Measurements from ENCODE around the gene IL4R.
"Not testable (repeated sequence)": the region's sequence is repeated elsewhere in the genome, so short reads cannot be mapped to it uniquely, and the experiment has no call there.

Gene IL4R

GRCh38 chr16:27313422-27314160 lies at the start of gene IL4R:
Gene IL4R (plus strand): TSS chr16:27313974. CDS start chr16:27340204, 26,230 bp downstream.
- DNase-seq (ENCODE audit: low spot score in 2 of 2) = peak in 1 of 2 experiments; percentile 61
- no peaks in the 10 kb centered on the region for H3K9me3 ChIP-seq
- H3K4me1 ChIP-seq = peaks cover 3% of the 10 kb centered on the region; the same call in 1 of the 2 replicates
- in situ Hi-C loops (cut with MboI; ENCODE audit: low sequenced_read_pairs) = no loop called here
- H3K27me3 ChIP-seq (ENCODE audit: low read depth) = no peaks in the 10 kb centered on the region
- no peaks in the 10 kb centered on the region for H3K36me3 ChIP-seq (replicated peaks)
- H3K4me3 ChIP-seq = peak within 1 kb of the TSS; percentile 55

DNA sequence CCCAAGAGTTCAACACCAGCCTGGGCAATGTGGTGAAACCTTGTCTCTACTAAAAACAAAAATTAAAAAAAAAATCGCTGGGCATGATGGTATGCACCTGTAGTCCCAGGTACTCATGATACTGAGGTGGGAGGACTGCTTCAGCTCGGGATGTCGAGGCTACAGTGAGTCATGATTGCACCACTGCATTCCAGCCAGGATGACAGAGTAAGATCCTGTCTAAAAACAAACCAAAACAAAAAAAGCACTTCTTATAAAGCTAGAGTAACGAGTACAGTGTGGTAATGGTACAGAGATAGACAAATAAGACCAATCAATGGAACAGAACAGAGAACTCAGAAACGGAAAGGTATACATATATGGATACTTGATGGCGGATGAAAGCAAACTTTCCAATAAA lies 49.6 kb upstream of the IL4R start:
- in situ Hi-C loops (cut with MboI; ENCODE audit: low sequenced_read_pairs) = no loop called here
- H3K27me3 ChIP-seq (ENCODE audit: low read depth) = no peaks in the 10 kb centered on the region
- H3K9me3 ChIP-seq = no peaks in the 10 kb centered on the region
- no peak overlapping the region for H3K4me3 ChIP-seq
- no peaks in the 10 kb centered on the region; the same call in 1 of the 2 replicates for H3K36me3 ChIP-seq (replicated peaks)
- H3K4me1 ChIP-seq = peaks cover 14% of the 10 kb centered on the region
- no peak for DNase-seq (ENCODE audit: low spot score in 2 of 2)

DNA sequence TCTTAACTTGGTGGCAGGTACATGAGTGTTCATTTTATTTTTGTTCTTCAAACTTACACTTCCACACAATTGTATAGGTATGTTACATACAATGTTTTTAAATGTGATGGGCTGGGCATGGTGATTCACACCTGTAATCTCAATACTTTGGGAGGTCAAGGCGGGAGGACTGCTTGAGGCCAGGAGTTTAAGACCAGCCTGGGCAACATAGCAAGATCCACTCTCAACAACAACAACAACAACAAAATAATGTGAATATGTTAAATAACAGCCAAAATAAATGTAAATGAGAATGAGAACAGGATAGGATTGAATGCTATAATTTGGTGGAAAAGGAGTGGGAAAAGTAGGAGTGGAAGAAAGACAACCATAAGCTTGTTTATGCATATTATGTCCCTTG lies 47.8 kb upstream of the IL4R start:
- no peak for DNase-seq (ENCODE audit: low spot score in 2 of 2)
- in situ Hi-C loops (cut with MboI; ENCODE audit: low sequenced_read_pairs) = no loop called here
- Histone ChIP-seq H3K4me3 (no peak overlapping the region), H3K4me1 (peaks cover 7% of the 10 kb centered on the region), H3K9me3 (no peaks in the 10 kb centered on the region), H3K36me3 (replicated peaks) (no peaks in the 10 kb centered on the region; the same call in 1 of the 2 replicates), H3K27me3 (ENCODE audit: low read depth) (no peaks in the 10 kb centered on the region)

GRCh38 chr16:27267037-27267677 lies 46.6 kb upstream of the IL4R start:
- Histone ChIP-seq H3K9me3 (no peaks in the 10 kb centered on the region), H3K4me3 (peak overlapping the region; percentile 87), H3K27me3 (ENCODE audit: low read depth) (no peaks in the 10 kb centered on the region), H3K4me1 (peaks cover 7% of the 10 kb centered on the region), H3K36me3 (replicated peaks) (no peaks in the 10 kb centered on the region; the same call in 1 of the 2 replicates)
- in situ Hi-C loops (cut with MboI; ENCODE audit: low sequenced_read_pairs) = no loop called here
- no peak for DNase-seq (ENCODE audit: low spot score in 2 of 2)

- peak within 1 kb of the TSS; percentile 87 for H3K4me3 ChIP-seq
- in situ Hi-C loops (cut with MboI; ENCODE audit: low sequenced_read_pairs) = no loop called here
- no peaks in the 10 kb centered on the region for H3K9me3 ChIP-seq
- H3K4me1 ChIP-seq = peaks cover 3% of the 10 kb centered on the region; the same call in 1 of the 2 replicates
- peak; percentile 87 to 98 for DNase-seq (ENCODE audit: low spot score in 2 of 2)
- no peaks in the 10 kb centered on the region; the same call in 1 of the 2 replicates for H3K36me3 ChIP-seq (replicated peaks)
- H3K27me3 ChIP-seq (ENCODE audit: low read depth) = no peaks in the 10 kb centered on the region
These were observed 45.1 kb upstream of the IL4R start, which contains the start of gene NSMCE1 for GRCh38 chr16:27268376-27269299. Gene NSMCE1 (minus strand): TSS chr16:27268772. CDS start chr16:27257570, 11,202 bp downstream.

GRCh38 chr16:27269300-27270150 lies 44.2 kb upstream of the IL4R start:
- peak overlapping the region; percentile 87 for H3K4me3 ChIP-seq
- H3K36me3 ChIP-seq (replicated peaks) = no peaks in the 10 kb centered on the region; the same call in 1 of the 2 replicates
- in situ Hi-C loops (cut with MboI; ENCODE audit: low sequenced_read_pairs) = no loop called here
- DNase-seq (ENCODE audit: low spot score in 2 of 2) = no peak
- no peaks in the 10 kb centered on the region for H3K9me3 ChIP-seq
- H3K4me1 ChIP-seq = peaks cover 3% of the 10 kb centered on the region; the same call in 1 of the 2 replicates
- H3K27me3 ChIP-seq (ENCODE audit: low read depth) = no peaks in the 10 kb centered on the region

GRCh38 chr16:27270349-27270748 lies 43.4 kb upstream of the IL4R start:
- H3K36me3 ChIP-seq (replicated peaks) = no peaks in the 10 kb centered on the region; the same call in 1 of the 2 replicates
- in situ Hi-C loops (cut with MboI; ENCODE audit: low sequenced_read_pairs) = no loop called here
- no peak for DNase-seq (ENCODE audit: low spot score in 2 of 2)
- no peaks in the 10 kb centered on the region for H3K9me3 ChIP-seq
- H3K27me3 ChIP-seq (ENCODE audit: low read depth) = no peaks in the 10 kb centered on the region
- H3K4me1 ChIP-seq = peaks cover 3% of the 10 kb centered on the region; the same call in 1 of the 2 replicates
- no peak overlapping the region for H3K4me3 ChIP-seq

DNA sequence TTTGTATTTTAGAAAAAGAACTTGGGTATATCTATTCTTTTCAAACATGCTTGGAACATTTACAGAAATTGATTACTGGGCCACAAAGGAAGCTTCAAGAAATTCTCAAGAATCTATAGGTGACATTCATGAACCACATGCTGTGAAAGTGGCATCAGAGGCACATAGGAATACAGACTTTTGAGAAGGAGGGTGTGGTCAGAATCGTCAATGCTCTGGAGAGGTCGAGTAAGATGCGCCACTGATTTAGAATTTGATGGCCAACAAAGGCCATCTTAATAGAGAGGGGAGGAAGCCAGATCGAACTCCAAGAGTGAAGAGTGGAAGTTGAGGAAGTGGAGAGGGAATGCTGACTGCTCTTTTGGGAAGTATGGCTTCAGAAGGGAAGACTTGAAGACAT lies 41.7 kb upstream of the IL4R start:
- no peak for DNase-seq (ENCODE audit: low spot score in 2 of 2)
- in situ Hi-C loops (cut with MboI; ENCODE audit: low sequenced_read_pairs) = no loop called here
- Histone ChIP-seq H3K36me3 (replicated peaks) (no peaks in the 10 kb centered on the region; the same call in 1 of the 2 replicates), H3K9me3 (no peaks in the 10 kb centered on the region), H3K27me3 (ENCODE audit: low read depth) (no peaks in the 10 kb centered on the region), H3K4me3 (no peak overlapping the region), H3K4me1 (peaks cover 3% of the 10 kb centered on the region; the same call in 1 of the 2 replicates)

DNA sequence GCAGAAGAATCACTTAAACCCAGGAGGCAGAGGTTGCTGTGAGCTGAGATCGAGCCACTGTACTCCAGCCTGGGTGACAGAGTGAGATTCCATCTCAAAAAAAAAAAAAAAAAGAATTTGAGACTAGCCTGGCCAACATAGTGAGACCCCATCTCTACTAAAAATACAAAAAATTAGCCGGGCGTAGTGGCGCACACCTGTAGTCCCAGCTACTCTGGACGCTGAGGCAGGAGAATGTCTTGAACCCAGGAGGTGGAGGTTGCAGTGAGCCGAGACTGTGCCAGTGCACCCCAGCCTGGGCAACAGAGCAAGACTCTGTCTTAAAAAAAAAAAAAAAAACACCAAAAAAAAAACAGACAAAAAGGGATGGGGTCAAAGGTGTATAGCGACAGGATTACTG lies 41.1 kb upstream of the IL4R start:
- H3K4me1 ChIP-seq; H3K36me3 ChIP-seq (replicated peaks); DNase-seq (ENCODE audit: low spot score in 2 of 2); in situ Hi-C loops (cut with MboI; ENCODE audit: low sequenced_read_pairs); H3K4me3 ChIP-seq; H3K9me3 ChIP-seq; H3K27me3 ChIP-seq (ENCODE audit: low read depth): not testable (repeated sequence)

DNA sequence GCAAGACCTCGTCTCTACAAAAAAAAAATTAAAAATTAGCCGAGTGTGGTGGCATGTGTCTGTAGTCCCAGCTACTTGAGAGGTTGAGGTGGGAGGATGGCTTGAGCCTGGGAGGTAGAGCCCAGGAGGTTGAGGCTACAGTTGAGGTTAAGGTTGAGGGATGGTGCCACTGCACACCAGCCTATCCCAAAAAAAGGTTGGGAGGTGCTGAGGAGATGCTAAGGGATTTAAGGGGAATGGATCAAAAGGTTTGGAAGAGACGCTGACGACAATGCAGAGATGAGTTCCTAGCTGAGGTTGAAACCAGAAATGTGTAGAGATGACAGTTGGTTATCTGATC lies 40.5 kb upstream of the IL4R start:
- Histone ChIP-seq H3K4me1 (no peaks in the 10 kb centered on the region; the same call in 1 of the 2 replicates), H3K36me3 (replicated peaks) (no peaks in the 10 kb centered on the region; the same call in 1 of the 2 replicates), H3K27me3 (ENCODE audit: low read depth) (no peaks in the 10 kb centered on the region), H3K9me3 (no peaks in the 10 kb centered on the region), H3K4me3 (no peak overlapping the region)
- DNase-seq (ENCODE audit: low spot score in 2 of 2) = no peak
- in situ Hi-C loops (cut with MboI; ENCODE audit: low sequenced_read_pairs) = no loop called here

- no peak overlapping the region for H3K4me3 ChIP-seq
- no peaks in the 10 kb centered on the region; the same call in 1 of the 2 replicates for H3K4me1 ChIP-seq
- no peaks in the 10 kb centered on the region for H3K27me3 ChIP-seq (ENCODE audit: low read depth)
- no peak for DNase-seq (ENCODE audit: low spot score in 2 of 2)
- in situ Hi-C loops (cut with MboI; ENCODE audit: low sequenced_read_pairs) = no loop called here
- H3K9me3 ChIP-seq = no peaks in the 10 kb centered on the region
- H3K36me3 ChIP-seq (replicated peaks) = no peaks in the 10 kb centered on the region
These were observed 39.9 kb upstream of the IL4R start for GRCh38 chr16:27273670-27274423.

DNA sequence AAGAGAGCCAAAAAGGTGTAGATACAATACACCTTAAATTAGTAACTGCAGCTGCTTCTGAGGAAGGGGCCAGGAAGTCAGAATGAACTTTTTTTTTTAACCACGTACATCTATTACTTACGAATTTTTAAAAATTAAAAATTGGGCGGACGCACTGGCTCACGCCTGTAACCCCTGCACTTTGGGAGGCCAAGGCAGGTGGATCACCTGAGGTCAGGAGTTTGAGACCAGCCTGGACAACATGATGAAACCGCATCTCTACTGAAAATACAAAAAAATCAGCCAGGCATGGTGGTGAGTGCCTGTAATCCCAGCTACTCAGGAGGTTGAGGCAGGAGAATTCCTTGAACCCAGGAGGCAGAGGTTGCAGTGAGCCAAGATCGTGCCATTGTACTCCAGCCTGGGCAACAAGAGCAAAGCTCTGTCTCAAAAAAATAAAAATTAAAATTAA lies 39.3 kb upstream of the IL4R start:
- in situ Hi-C loops (cut with MboI; ENCODE audit: low sequenced_read_pairs); H3K27me3 ChIP-seq (ENCODE audit: low read depth); DNase-seq (ENCODE audit: low spot score in 2 of 2); H3K4me3 ChIP-seq; H3K36me3 ChIP-seq (replicated peaks); H3K9me3 ChIP-seq; H3K4me1 ChIP-seq: not testable (repeated sequence)

Measured in HAP-1 (cell line).